NCI-H187 (cell line): Measurements from ENCODE around the gene SNX9.
"Not testable (repeated sequence)": the region's sequence is repeated elsewhere in the genome, so short reads cannot be mapped to it uniquely, and the experiment has no call there.

Experiments
- DNase-seq, 2 experiments: peaks; one replicate each; lab custom pipeline; 2025; lab: John Stamatoyannopoulos, UW

SNX9 gene

DNA sequence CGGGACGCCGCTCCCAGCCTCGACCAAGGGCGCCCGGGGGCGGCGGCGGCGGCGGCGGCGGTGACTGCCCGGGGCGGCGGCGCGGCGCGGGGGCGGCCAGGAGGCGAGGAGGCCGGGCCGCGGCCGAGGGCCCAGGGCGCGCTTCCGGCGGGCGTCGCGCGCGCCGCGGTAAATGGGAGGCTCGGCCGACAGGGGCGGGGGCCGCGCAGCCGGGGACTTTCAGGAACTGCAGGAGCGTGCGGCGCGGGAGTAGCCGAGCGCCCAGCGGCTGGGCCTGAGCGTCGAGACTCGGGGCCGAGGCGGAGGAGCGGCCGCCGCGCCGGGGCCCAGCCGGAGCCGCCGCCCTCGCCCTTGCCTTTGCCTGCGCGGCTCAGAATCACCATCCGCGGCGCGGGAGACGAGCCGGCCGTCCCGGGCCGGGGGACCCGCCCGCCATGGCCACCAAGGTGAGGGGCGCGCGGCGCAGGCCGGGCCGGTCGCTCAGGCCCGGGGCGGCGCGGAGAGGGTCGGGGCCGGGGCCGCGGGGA is at the start of gene SNX9:
SNX9 (plus strand) TSS at position 246 of the 527 bp plus-strand sequence; CDS start at position 435, 189 bp downstream.
- peak in 1 of 2 experiments; percentile 41 for DNase-seq

DNA sequence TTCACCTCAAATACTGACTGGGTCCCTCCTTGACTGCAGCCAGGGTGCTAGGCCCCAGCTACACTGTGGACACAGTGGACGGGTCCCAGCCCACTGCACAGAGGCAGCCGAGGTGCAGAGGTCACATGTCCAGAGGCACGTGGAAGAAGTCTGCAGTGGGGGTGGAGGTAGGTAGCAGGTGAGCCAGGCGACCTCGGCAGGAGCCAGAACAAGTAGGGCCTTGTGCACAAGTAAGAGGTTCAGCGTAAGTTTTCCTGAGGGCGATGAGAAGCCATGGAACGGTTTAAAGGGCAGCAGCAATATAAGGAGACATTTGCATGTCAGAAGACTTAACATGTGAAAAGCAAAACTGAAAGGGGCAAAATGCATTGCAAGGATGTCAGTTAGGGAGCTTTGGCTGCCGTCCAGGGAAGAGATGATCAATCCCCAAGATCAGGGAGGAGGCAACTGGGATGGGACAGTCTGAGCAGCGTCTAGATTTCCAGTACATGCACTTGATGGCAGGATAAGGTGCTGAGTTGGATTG is 49.7 kb upstream of the SNX9 start:
- DNase-seq: no peak

DNA sequence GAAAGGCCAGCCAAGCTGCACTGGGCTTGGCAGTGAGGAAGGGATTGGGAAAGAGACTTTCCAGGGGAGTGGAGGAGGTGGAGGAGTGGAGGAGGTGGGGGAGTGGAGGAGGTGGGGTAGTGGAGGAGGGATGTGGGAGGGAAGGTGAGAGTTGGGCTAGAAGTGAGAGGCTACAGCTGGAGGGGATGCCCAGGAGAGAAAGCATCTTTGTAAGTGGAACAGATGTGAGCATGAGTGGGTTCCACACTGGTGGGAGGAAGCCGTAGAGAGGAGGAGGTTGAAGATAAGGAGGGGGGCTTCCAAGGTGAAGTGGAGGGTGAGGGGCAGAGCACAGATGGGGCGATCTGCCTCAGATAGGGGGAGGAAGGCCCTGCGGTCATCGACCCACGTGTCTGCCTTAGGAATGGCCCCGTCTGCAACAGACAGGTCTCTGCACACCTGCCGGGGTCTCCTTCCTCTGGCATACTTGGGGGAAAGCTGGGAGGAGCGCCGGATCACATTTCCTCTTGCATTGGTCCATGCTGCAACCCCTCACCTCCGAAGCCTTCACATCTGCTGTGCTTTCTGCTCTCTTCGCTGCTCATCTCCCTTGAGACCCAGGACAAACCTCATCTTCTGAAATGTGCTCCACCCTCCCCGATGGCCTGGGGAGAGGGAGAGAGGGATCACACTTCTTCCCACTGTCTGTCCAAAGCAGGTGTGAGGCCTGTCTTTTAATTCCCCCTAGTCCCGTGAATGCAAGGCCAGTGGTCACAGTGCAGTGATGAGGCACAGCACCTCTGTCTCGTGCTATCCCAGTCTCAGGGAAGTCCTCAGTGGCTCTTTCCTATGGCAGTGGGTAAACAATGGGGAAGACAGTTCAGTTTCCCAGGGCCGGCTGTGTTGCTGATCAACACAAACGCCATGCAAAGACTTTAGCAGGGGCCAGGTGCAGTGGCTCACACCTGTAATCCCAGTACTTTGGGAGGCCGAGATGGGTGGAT is 48.6 kb upstream of the SNX9 start:
- DNase-seq: peak in 1 of 2 experiments; percentile 7

DNA sequence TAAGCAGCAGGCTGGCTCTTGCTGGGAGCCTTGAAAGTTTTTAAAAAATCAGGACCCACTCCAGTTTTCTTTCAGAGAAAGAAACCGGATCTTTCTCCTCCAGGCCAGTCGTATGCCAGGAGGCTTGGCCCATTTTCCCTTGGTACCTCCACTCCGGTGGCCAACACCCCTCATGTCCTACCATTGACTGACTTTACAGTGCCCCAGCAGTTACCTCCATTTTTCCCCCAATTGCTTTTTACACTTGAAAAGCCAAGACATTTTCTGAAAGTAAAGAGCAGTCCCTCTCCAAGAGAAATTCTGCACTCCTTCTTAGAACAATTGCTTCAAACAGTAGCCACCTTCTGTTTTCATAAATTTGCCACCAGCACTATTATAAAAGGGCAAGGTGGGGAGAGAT is 47.7 kb upstream of the SNX9 start:
- no peak for DNase-seq

DNA sequence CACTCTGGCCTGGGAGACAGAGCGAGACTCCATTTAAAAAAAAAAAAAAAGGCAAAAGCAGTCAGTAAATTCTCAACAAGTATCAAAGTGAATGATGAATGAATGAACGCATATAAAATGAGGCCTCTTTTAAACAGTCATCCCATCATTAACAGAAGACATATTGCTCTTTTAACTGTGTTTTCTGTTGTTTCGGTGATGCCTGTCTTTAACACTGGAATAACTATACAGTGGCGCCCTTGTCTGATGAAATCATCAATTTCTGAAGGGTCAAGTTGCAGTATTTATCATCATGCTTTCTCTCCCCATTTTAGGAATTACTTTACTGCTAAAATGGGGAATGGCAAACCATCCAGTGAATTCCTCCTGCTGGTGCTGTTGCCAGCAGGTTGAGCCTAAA is 45.7 kb upstream of the SNX9 start:
- no peak for DNase-seq

DNA sequence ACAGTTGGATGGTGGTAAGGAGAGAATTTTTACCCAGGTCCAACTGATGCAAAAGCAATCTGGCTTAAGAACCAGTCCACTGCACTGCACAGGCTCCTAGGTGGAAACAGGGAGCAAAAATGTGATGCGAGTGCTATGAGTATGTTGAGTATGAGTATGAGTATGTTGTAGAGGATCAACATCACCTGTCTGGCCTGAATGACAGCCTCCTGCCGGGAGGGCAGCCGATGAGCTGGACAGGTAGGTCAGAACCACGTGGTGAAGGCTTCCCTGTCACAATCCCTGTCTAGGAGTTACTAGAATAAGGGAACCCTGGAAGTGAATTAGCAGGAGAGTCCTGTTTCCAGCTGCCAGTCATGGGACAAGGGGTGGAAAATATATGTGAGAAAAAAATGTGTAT is 44.3 kb upstream of the SNX9 start:
- no peak for DNase-seq

DNA sequence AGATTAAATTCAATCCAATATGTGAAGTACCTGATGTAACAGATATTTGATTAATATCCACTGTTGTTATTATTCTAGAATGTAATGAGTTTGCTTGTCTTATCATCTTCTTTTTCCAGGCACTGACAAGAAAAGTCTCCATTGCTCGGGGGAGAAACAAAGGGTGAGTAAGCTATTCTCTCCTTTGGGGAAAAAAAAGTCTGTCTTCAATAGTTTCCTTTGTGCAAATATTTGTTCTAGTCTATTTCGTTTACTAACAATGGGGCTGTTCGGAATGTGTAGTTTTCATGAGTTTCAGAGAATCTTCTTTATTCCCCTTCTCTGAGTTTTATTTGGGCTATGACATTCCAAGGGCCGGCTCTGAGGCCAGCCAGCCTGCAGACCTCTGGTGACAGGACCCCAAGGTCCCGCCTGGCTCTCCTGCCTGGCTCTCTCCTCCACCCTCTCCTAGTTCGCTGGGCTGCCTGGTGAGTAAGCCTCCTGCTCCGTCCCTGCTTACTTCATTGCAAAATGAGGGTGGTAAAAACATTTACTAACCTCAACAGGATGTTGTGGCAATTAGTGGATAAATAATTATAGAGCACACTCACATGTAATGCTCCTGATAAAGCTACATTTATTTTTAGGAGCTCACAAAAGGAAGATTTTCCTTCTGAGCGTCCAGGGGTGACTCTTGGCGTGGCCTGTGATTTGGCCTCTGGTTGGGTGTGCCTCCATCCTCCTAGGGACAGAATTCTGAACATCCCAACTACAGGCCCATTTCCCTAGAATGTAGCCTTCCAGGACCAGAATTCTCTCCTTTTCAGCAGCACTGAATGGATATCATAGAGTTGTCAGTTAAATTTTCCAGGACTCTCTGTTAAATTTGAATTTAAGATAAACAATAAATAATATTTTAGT is 43.1 kb upstream of the SNX9 start:
- no peak for DNase-seq

DNA sequence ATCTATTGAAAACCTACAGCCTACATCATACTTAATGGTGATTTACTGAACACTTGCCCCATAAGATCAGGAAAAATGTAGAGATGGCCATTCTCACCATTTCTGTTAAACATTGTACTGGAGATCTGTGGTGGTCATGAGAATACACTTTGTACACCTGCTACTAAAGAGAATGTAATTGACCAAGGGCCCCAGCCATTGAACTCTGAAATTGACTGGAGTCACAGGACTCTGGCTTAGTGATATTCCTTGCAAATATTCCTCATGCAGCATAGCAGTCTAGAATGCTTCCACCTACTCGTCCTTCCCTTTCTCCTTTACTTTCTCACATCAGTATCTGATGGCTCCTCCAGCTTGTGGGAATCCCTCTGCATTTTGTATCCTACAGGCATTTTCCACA is 37.4 kb upstream of the SNX9 start:
- DNase-seq: no peak

DNA sequence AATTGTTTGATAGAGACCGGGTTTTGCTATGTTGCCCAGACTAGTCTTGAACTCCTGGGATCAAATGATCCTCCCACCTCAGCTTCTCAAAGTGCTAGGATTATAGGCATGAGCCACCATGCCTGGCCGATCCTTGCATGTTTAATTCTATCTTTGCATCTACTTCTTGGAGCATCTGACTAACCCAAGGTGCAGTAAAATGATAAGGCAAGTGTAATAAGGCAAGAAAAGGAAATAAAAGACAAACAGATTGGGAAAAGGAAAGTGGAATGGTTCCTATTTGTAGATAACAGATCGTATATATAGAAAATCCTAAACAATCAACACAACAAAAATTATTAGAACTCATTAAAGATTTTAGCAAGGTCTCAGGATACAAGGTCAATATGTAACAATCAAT is 36.8 kb upstream of the SNX9 start:
- no peak for DNase-seq

DNA sequence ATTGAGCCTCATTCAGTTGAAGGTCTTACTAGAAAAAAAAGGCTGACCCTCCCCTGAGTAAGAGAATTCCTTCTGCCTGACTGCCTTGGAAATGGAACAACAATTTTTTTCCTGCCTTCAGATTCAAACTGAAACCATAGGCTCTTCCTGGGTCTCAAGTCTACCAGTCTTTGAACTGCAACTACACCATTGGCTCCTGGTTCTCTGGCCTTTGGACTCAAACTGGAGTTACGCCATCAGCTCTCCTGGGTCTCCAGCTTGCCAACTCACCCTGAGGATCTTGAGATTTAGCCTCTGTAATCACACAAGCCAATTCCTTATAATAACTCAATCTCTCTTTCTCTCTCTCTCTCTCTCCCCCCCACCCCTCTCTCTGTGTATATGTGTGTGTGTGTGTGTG is 36.0 kb upstream of the SNX9 start:
- no peak for DNase-seq

DNA sequence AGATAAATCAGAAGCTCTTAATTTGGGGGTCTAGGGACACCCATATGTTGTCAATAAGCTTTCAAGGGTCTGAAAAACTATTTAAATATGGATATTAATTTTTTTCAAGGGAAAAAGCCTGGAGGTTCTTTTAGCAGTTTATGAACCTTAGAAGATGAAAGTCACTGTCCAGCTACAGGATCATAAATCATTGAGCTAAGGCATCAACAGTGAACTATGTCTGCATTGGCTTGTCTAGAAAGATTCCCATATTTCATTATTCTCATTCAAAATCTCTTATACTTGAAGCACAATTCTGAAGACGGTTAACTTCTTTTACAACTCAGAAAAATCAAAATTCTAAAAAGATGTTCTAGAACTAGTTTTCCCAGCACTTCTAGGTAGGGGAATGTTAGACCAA is 34.9 kb upstream of the SNX9 start:
- no peak for DNase-seq

DNA sequence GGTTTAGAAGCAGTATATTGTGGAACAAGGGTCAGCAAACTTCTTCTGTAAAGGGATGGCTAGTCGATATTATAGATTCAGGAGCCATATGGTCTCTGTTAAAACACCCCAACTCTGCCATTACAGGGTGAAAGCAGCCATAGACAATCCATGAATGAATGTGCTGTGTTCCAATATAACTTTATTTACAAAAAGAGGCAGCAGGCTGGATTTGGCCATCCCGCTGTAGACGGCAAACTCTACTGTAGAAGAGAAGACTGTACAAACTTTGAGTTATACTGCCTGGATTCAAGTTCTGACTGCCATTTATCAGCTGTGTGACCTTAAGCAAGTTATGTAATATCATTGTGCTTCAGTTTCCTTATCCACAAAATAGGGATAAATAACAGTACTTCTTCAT is 33.7 kb upstream of the SNX9 start:
- DNase-seq: no peak

DNA sequence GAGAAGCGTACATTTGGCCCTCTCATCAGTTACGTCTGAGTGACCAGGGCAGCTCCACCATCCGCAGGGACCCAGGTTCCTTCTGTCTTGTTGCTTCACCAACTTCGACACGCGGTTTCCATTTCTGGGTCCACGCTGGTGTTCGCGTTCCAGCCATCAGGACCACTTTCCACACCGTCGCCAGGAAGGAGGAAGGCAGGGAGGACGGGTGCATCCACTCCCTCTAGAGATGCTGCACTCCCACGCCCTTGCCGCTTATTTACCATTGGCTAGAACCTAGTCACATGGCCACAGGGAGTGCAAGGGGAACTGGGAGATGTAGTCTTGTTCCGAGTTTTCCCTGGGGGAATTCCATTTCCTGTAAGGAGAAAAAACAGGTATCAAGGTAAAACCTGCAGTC is 33.2 kb upstream of the SNX9 start:
- no peak for DNase-seq

DNA sequence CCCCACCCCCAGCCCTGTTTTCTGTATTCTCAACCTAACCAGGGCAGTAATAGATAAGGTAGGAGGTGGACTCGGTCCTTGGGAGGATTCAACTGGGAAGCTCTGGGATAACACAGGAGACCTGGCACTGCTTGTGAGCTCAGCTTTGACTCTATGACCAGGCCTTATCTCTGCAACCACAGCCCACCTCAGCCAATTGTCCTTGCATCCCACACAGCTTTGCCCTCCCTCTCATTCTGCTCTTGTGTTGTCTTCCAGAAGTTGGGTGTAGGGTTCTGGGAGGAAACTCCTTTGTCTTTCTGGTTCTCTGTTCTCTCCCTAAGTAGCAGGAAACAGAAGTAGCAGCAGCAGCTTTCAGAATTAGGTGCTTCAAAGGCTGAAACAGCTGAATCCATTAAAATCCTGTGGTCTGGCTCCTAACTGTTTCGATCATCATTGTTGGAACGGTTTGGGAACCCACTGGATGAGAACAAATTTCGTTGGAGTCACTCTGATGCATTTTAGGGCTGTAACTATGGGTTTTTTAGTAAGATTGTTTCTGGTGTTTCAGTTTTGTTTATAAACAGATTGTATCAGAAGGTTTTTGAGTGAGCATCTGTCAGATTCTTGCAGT is 32.4 kb upstream of the SNX9 start:
- DNase-seq: no peak

DNA sequence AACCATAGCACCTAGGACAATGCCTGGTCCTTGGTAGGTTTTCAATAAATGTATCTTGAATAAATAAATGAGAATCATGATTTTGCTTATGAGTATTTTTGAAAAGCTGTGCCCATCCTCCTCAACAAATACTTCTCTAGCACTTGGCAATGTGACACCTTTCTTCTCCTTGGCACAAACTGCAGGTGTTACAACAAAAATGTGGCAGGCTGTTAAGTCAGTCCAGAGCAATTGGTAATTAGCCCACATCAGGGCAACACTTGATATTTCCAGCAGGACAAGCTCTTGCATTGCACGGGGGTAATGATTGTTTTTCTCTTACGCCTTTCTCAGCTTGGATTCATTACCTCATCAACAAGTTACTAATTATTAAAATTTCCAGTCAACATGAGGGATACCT is 31.6 kb upstream of the SNX9 start:
- no peak for DNase-seq

DNA sequence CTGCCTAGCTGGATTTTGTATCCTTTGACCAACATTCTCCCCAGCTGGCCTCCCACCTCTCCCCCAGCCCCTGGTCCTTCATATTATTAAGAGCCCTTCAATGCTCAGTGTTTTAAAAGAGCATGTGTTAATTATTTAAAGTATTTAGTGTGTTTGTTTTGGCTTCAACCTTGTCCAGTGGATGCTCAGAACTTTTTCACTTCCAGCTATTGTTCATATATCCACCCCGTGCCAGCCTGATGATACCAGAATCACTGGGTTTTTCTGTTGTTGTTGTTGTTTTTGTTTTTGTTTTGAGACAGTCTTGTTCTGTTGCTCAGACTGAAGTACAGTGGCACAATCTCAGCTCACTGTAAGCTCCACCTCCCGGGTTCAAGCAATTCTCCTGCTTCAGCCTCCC is 30.4 kb upstream of the SNX9 start:
- no peak for DNase-seq

DNA sequence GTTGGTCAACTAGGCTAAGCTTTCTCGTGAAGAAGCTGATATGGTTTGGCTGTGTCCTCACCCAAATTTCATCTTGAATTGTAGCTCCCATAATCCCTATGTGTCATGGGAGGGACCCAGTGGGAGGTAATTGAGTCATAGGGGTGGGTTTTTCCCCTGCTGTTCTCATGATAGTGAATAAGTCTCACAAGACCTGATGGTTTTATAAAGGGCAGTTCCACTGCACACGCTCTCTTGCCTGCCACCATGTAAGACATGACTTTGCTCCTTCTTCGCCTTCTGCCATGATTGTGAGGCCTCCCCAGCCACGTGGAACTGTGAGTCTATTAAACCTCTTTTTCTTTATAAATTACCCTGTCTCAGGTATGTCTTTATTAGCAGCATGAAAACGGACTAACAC is 29.0 kb upstream of the SNX9 start:
- DNase-seq: not testable (repeated sequence)

DNA sequence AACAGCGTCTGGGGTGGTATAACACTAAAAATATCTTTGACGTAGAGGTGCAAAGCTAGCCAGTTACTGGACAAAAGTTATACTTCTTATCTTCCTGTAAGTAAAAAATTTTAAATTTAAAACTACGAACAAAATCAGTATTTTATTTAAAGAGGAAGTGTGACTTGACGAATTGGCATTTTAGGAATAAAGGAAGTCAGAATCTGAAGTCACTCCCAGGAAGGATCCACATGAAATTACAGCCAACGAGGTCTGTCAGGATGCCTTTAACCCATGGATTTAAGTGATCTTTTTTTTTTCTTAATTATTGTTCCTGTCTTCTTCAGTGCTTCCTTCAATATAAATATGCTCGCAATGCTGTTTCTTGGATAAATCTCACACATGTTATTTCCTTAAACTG is 27.2 kb upstream of the SNX9 start:
- DNase-seq: no peak

DNA sequence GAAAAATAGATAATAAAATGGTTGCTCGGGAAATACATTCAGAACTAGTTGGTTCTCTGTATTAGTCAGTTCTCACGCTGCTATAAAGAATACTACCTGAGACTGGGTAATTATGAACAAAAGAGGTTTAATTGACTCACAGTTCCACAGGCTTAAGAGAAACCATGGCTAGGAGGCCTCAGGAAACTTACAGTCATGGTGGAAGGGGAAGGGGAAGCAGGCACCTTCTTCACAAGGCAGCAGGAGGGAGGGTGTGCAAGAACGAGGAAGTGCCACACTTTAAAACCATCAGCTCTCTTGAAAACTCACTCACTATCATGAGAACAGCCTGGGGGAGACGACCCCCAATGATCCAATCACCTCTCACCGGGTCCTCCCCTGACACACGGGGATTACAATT is 24.2 kb upstream of the SNX9 start:
- no peak for DNase-seq

DNA sequence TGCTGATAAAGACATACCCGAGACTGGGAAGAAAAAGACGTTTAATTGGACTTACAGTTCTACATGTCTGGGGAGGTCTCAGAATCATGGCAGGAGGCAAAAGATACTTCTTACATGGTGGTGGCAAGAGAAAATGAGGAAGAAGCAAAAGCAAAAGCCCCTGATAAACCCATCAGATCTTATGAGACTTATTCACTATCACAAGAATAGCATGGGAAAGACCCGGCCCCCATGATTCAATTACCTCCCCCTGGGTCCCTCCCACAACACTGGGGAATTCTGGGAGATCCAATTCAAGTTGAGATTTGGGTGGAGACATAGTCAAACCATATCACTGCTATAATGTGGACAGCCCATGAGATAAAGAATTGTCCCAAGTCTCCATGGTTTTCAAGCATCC is 23.5 kb upstream of the SNX9 start:
- DNase-seq: not testable (repeated sequence)

DNA sequence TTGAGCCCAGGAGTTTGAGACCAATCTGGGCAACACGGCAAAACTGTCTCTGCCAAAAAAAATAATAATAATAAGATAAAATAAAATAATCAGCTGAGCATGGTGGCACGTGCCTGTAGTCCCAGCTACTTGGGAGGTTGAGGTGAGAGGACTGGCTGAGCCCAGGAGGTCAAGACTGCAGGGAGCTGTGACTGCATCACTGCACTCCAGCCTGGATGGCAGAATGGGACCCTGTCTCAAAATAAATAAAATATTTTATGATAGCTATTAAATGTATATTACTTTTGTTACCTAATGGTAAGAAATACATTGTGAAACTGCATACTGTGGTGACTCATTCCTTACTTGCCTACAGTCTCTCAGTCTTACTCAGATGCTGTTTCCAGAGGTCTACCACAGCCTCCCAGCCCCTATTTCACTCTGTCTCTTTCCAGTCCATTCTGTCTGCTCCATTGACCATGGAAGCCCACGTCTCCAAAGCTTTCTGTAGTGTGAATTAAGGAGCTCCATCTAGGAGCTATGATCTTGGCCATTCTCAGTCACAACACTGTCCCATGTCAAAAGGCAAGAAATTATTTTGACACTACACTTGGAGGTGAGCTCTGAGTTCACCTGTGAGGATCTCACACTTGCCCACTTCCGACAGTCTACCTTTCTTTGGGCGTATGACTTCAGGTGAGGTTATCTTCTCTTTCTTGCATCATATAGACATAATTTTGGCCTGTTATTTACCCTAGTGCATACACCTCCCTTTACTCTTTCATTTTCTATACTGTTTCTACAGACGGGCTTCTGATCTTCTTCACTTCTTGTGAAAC is 22.4 kb upstream of the SNX9 start:
- DNase-seq: no peak
